Esophagus (tissue), 2 donors: ENCODE results near the gene PHKG1. TPM values are rescaled to one million over a fixed set of nuclear protein-coding genes. Genes with fewer than 3 reads are reported as not detected.
"Not testable (repeated sequence)": the region's sequence is repeated elsewhere in the genome, so short reads cannot be mapped to it uniquely, and the experiment has no call there.

Source experiments
- H3K27ac ChIP-seq, 2 donors: one replicate each; pipeline ENCODE4 v1.5.1; 2013; ENCODE audit warnings: low read depth in 2 of 2, mild to moderate bottlenecking in 2 of 2, inconsistent platforms in 1 of 2, low read length in 1 of 2, moderate library complexity in 1 of 2
- H3K27me3 ChIP-seq, 2 donors: one replicate each; pipeline ENCODE4 v1.6.1; 2013; ENCODE audit warnings: low read length in 2 of 2, control low read depth in 1 of 2, mild to moderate bottlenecking in 1 of 2; ENCODE audit not compliant: insufficient read depth in 2 of 2, control insufficient read depth in 1 of 2
- H3K36me3 ChIP-seq, 2 donors: one replicate each; pipeline ENCODE4 v1.6.1; 2013; ENCODE audit warnings: low read length in 1 of 2; ENCODE audit not compliant: control insufficient read depth in 2 of 2, insufficient read depth in 2 of 2
- H3K4me1 ChIP-seq, 2 donors: one replicate each; pipeline ENCODE4 v1.6.1; 2013; ENCODE audit warnings: low read length in 1 of 2; ENCODE audit not compliant: control insufficient read depth in 2 of 2, insufficient read depth in 2 of 2
- H3K4me3 ChIP-seq, 2 donors: one replicate each; pipeline ENCODE4 v1.5.1; 2013; ENCODE audit warnings: low read length in 2 of 2, mild to moderate bottlenecking in 2 of 2, low read depth in 1 of 2, moderate library complexity in 1 of 2
- H3K9me3 ChIP-seq, 2 donors: one replicate each; pipeline ENCODE4 v1.6.1; 2013; ENCODE audit warnings: mild to moderate bottlenecking in 2 of 2, low read depth in 1 of 2, low read length in 1 of 2, moderate library complexity in 1 of 2; ENCODE audit not compliant: control insufficient read depth in 2 of 2, insufficient read depth in 1 of 2
- WGBS, 2 donors: extraction: QIAGEN DNeasy Blood & Tissue Kit; methylation state at CpG; one replicate each; pipeline ENCODE4 v1.1.7; 2013; 5-methylcytosine and 5-hydroxymethylcytosine counted together
- polyA plus RNA-seq, 2 donors: library from polyadenylated mRNA; stranded (reverse); fragments of 200-250 nt; gene quantifications; one replicate each; pipeline ENCODE4 v1.2.3, GENCODE V29; 2013
- donor health status: healthy with polysubstance abuse.
- donor health status: Bipolar disorder and iron deficiency.

The PHKG1 gene
- polyA plus RNA-seq, 2 donors: 1.1 to 1.3 TPM

DNA sequence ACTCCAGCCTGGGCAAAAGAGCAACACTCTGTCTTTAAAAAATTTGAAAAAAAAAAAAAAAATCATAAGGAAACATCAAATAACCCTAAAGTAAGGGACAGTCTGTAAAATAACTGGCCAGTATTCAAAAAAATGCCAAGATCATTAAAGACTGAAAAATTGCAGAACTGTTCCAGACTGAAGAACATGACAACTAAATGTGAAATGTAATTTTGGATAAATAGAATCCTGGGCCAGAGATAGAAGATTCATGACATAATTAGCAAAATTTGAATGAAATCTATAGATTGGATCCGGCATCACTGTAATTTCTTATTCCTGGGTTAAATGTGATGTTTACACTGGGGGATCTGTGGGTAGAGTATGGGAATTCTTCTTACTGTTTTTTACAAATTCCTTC, 44.5 kb downstream of the PHKG1 start:
- Histone ChIP-seq H3K27ac (no peak overlapping the region), H3K27me3 (no peaks in the 10 kb centered on the region), H3K4me1 (peaks cover 0 to 4% of the 10 kb centered on the region in 2 donors), H3K36me3 (peaks cover 0 to under 1% of the 10 kb centered on the region in 2 donors), H3K4me3 (no peak overlapping the region), H3K9me3 (no peaks in the 10 kb centered on the region)
- WGBS, 2 donors: 73 to 82% methylated on average over 1 of the region's 1 CpG

- WGBS, 2 donors: 65 to 69% methylated on average over 11 of the region's 11 CpGs
- H3K4me1 ChIP-seq, H3K36me3 ChIP-seq, H3K9me3 ChIP-seq, H3K27me3 ChIP-seq, H3K4me3 ChIP-seq, H3K27ac ChIP-seq: not testable (repeated sequence)
Observed at GRCh38 chr7:56047446-56048116, 45.2 kb downstream of the PHKG1 start.

DNA sequence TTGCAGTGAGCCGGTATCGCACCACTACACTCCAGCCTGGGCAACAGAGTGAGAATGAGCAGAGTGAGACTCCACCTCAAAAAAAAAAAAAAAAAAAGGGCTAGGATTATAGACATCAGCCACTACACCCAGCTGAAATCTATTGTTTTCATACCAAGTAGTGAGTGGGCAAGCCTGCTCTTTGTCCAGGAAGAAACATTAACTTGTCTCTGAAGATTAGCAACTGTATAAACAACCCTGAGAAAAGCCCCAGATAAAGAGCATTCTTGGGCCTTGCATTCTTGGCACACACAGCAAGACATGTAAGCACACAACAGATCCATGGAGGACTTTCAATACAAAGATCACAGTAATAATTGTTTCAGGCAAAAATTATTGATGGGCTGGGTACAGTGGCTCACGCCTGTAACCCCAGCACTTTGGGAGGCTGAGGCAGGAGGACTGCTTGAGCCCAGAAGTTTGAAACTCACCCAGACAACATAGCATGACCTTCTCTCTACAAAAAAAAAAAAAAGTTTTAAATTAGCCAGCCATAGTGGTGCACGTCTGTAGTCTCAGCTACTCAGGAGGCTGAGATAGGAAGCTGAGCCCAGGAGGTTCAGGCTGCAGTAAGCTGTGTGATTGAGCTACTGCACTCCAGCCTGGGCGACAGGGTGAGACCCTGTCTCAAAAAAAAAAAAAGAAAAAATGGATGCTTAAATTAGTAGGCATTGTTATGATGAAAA, 45.9 kb downstream of the PHKG1 start:
- Histone ChIP-seq H3K36me3 (peaks cover 0 to 3% of the 10 kb centered on the region in 2 donors), H3K27me3 (no peaks in the 10 kb centered on the region), H3K27ac (peak overlapping the region; percentile 41 to 74), H3K4me1 (peaks cover 0 to 4% of the 10 kb centered on the region in 2 donors), H3K4me3 (no peak overlapping the region), H3K9me3 (no peaks in the 10 kb centered on the region)
- WGBS, 2 donors: 30 to 33% methylated on average over 5 of the region's 5 CpGs

DNA sequence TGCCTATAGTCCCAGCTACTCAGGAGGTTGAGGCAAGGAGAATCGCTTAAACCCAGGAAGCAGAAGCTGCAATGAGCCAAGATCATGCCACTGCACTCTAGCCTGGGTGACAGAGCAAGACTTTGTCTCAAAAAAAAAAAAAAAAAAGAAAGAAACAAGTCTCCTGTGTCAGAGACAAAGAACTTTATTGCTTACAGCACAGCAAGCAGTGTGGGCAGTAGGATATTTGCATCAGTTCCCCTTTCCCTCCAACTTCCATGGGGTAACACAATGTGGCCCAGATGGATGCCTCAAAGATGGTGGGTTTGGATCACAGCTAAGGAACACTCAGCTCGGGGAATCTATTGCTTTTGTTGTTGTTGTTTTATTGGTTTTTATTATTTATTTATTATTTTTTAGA, 47.0 kb downstream of the PHKG1 start:
- not testable (repeated sequence) for H3K9me3 ChIP-seq, H3K36me3 ChIP-seq, H3K4me3 ChIP-seq, H3K4me1 ChIP-seq, H3K27me3 ChIP-seq, H3K27ac ChIP-seq
- 98 to 100% methylated on average over 2 of the region's 2 CpGs for whole genome bisulfite sequencing, 2 donors

DNA sequence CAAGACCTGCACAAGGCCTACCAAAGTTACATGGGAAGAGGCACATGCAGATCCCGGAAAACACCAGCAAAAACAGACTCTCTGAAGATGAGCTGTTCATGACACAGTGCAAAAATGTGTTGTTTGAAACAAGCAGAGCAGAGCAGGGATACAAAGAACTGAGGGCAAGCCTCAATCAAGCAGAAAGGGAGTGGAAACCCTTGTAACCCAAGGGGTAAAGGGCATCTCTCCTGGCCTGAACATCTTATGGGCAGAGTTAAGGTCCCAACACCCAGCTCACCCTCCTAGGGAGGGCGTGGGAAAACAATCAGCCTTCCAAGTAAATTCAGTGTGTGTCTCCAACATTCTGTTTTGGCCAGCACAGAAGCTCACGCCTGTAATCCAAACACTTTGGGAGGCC, 52.0 kb downstream of the PHKG1 start:
- H3K9me3 ChIP-seq: no peaks in the 10 kb centered on the region
- H3K27ac ChIP-seq: peak overlapping the region in 1 of 2 donors; percentile 15
- no peak overlapping the region for H3K4me3 ChIP-seq
- H3K36me3 ChIP-seq: peaks cover 0 to 3% of the 10 kb centered on the region in 2 donors
- no peaks in the 10 kb centered on the region for H3K4me1 ChIP-seq
- WGBS, 2 donors: 57 to 75% methylated on average over 3 of the region's 3 CpGs
- no peaks in the 10 kb centered on the region for H3K27me3 ChIP-seq

DNA sequence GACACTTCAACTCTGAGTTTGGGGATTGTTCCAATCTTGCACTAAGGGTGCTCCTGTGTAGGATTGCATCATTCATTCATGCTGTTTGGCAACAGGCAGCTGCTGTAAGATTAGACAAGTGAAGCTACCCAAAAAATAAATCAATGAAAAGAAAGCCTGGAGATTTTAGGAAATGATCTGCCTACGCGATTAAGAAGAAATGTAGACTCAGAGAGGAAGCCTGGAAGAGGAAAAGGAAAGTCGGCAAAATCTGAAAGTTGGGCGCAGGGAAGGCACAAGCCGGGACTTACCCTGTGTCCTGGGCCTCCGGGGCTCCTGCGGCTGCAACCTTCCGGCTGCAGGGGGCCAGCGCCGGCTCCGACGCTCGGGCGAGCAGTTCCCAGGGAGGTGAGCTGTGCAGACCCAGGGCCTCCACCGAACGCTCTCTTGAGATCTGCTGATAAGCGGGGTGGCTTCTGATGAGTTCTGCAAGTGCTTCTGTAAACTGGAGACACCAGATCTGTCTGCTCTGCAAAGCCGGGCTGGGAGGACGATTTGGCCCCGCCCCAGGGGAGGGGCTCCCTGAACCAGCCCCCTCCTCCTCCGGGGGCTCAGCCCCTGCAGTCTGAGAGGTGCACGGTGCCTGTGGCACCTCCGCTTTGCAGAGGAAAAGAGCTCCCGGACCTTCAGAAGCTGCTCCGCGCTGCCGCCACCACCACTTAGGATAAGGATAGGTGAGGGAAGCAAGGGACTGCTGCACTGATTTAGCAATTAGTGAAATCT, 58.9 kb downstream of the PHKG1 start:
- Histone ChIP-seq H3K27me3 (no peaks in the 10 kb centered on the region), H3K9me3 (no peaks in the 10 kb centered on the region), H3K36me3 (no peaks in the 10 kb centered on the region), H3K4me1 (no peaks in the 10 kb centered on the region), H3K4me3 (peak overlapping the region; percentile 63 to 83), H3K27ac (peak overlapping the region; percentile 28 to 55)
- 0 to 1% methylated on average over 27 of the region's 27 CpGs for WGBS, 2 donors

GRCh38 chr7:56032578-56032977, 60.2 kb downstream of the PHKG1 start:
- not testable (repeated sequence) for H3K4me1 ChIP-seq, H3K27me3 ChIP-seq, H3K9me3 ChIP-seq, H3K4me3 ChIP-seq, H3K36me3 ChIP-seq, H3K27ac ChIP-seq
- WGBS, 2 donors: 97% methylated on average over 7 of the region's 7 CpGs

DNA sequence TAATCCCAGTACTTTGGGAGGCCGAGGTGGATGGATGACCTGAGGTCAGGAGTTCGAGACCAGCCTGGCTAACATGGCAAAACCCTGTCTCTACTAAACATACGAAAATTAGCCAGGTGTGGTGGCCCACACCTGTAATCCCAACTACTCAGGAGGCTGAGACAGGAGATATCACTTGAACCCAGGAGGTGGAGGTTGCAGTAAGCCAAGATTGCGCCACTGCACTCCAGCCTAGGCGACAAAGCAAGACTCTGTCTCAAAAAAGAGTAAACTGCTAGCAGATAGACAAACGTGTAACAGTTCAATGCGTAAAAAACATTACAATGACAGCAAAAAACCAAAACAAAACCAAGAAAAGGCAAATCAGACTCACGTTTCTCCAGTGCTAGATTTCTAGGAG, 61.2 kb downstream of the PHKG1 start:
- H3K27ac ChIP-seq: not testable (repeated sequence)

DNA sequence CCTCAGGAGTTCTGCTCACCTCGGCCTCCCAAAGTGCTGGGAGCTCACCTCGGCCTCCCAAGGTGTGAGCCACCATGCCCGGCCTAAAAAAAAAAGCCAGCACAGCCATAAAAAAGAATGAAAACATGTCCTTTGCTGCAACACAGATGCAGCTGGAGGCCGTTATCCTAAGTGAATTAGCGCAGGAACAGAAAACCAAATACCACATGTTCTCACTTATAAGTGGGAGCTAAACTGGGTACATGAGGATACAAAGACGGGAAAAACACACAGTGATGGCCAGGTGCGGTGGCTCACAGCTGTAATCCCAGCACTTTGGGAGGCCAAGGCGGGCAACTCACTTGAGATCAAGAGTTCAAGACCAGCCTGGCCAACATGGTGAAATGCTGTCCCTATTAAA, 62.4 kb downstream of the PHKG1 start:
- Histone ChIP-seq H3K36me3 (no peaks in the 10 kb centered on the region), H3K27me3 (no peaks in the 10 kb centered on the region), H3K4me3 (no peak overlapping the region), H3K4me1 (no peaks in the 10 kb centered on the region), H3K27ac (no peak overlapping the region), H3K9me3 (no peaks in the 10 kb centered on the region)
- 95 to 98% methylated on average over 8 of the region's 8 CpGs for WGBS, 2 donors

More for the DNA sequence above, 61.2 kb downstream of the PHKG1 start:
- H3K36me3 ChIP-seq, H3K4me3 ChIP-seq, H3K4me1 ChIP-seq, H3K27me3 ChIP-seq, H3K9me3 ChIP-seq: not testable (repeated sequence)
- 85 to 88% methylated on average over 8 of the region's 8 CpGs for WGBS, 2 donors
